Epithelial cell of esophagus (primary cell): Measurements from ENCODE around the gene APLNR.
"Not testable (repeated sequence)": the region's sequence is repeated elsewhere in the genome, so short reads cannot be mapped to it uniquely, and the experiment has no call there.

Source experiments
- DNase-seq: peaks from one replicate; pipeline ENCODE4 v3.0.0; 2010; ENCODE audit warnings: low read depth
- H3K4me3 ChIP-seq: 2 replicates; pipeline ENCODE4 v1.5.1; 2011; ENCODE audit warnings: mild to moderate bottlenecking, low read length, control low read depth
- CTCF ChIP-seq: IDR thresholded peaks from 2 replicates; pipeline ENCODE4 v1.5.1; 2011; ENCODE audit warnings: low read depth, mild to moderate bottlenecking, low read length, control low read depth, inconsistent platforms; ENCODE audit not compliant: insufficient read depth; ENCODE audit errors: missing control alignments

Gene APLNR

DNA sequence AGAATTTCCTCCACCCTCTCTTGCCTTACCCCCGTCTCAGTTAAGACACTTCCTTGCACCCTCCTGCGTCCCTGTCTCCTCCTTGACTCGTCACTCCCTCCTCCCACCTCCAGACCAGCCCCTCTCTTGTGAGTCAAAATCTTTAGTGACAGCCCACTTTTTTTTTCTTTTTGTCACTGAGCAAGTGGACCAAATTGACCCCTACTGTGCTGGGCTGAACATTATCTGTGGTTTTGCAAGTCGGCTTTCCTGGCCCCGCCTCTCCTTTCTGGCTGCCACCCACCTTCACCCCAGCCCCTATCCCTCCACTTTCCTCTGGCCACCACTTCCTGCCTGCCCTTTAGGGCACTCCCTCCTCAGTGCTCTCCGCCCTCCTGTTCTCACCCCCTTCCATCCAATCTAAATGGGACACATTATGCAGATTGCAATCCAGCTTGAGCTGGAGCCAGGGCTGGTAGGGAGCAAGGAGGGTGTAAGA is at the start of gene APLNR:
TSS of gene APLNR (minus strand) at position 47 of the 478 bp plus-strand sequence. CDS start 246 bp downstream, outside the sequence.
- no peak for DNase-seq
- TF ChIP-seq CTCF = no peak
- no peak within 1 kb of the TSS for H3K4me3 ChIP-seq

GRCh38 chr11:57283231-57283990 is 46.4 kb upstream of the APLNR start:
- DNase-seq = no peak
- TF ChIP-seq CTCF = no peak
- no peak overlapping the region for H3K4me3 ChIP-seq

DNA sequence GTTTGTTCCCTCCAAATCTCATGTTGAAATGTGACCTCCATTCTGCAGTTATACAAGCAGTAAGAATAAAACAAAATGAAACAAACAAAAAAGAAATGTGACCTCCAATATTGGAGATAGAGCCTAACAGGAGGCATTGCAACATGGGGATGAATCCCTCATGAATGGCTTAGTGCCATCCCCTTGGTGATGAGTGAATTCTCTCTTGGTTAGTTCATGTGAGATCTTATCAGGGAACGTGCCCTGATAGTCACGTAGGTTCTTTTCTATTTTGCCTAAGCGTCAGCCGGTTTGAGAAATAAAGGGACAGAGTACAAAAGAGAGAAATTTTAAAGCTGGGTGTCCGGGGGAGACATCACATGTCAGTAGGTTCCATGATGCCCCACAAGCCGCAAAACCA is 44.5 kb upstream of the APLNR start:
- not testable (repeated sequence) for H3K4me3 ChIP-seq, DNase-seq

DNA sequence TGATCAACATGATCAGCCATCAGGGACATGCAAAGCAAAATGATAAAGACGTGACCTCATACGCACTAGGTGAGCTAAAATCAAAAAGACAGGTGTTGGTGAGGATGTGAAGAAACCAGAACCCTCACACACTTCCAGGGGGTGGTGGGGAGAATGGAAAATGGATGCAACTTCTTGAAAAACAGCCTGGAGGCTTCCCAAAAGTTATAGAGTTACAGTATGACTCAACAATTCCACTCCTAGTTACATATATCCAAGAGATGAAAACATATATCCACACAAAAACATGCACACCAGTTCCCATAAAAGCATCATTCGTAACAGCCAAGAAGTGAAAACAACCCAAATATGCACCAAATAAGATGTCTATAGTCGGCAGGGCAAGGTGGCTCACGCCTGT is 42.1 kb upstream of the APLNR start:
- no peak overlapping the region for H3K4me3 ChIP-seq
- TF ChIP-seq CTCF = no peak
- DNase-seq = peak; percentile 71

DNA sequence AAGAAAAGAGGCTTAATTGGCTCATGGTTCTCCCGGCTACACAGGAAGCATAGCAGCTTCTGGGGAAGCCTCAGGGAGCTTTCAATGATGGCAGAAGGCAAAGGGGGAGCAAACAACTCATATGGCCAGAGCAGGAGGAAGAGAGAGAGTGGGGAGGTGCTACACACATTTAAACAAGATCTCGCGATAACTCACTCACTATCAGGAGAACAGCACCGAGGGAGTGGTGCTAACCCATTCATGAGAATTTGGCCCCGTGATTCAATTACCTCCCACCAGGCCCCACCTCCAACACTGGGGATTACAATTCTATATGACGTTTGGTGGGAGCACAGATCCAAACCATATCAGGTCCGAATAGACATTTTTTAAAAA is 41.7 kb upstream of the APLNR start:
- DNase-seq = no peak

DNA sequence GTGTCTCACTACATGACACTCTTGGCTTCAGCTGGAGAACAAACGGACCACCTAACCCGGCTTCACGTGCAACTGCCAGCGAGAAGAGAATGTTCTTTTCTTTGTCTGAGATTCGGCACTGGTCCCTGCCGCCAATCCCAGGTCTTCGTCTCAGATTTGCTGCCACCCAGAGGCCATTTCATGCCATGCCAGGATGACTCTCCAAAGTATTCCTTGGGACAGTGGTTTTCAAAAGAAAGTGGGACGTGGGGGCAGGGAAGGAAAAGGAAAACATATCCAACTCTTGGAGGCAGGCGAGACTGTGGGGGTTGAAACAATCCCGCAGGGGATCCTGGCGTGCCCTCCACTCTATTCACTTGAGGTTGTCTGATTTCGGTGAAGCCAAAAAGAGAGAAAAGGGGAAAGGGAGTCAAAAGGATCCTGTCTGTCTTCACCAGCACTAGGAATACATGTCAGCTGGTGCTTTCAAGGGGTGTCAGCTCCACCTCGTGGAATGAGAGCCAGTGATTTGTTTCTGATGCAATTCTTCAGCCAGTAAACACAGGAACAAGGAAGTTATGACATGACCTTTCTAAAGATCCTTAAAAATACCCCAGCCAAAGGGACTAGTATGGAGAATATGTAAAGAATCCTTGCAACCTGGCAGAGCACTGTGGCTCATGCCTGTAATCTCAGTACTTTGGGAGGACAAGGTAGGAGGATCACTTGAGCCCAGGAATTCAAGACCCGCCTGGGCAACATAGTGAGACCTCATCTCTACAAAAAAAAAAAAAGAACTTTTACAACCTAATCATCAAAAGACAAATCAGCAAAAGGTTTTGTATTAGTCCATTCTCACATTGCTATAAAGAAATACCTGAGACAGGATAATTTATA is 41.0 kb upstream of the APLNR start:
- TF ChIP-seq CTCF = peak; percentile 83
- DNase-seq = peak; percentile 91
- H3K4me3 ChIP-seq = no peak overlapping the region

More for the DNA sequence above, 41.7 kb upstream of the APLNR start:
- TF ChIP-seq CTCF = no peak
- H3K4me3 ChIP-seq = no peak overlapping the region

GRCh38 chr11:57276971-57277675 is 40.1 kb upstream of the APLNR start:
- no peak for TF ChIP-seq CTCF
- DNase-seq = peak; percentile 72
- H3K4me3 ChIP-seq = no peak overlapping the region
